Measurements from ENCODE around the gene PDIK1L. TPM values are rescaled to one million over a fixed set of nuclear protein-coding genes. Genes with fewer than 3 reads are reported as not detected.
A peak's percentile ranks its signal among the peaks of the same experiment; 100 is the strongest.

Gene PDIK1L
- total RNA-seq, 2 experiments from 2014 or later: 21.0 to 25.8 TPM

DNA sequence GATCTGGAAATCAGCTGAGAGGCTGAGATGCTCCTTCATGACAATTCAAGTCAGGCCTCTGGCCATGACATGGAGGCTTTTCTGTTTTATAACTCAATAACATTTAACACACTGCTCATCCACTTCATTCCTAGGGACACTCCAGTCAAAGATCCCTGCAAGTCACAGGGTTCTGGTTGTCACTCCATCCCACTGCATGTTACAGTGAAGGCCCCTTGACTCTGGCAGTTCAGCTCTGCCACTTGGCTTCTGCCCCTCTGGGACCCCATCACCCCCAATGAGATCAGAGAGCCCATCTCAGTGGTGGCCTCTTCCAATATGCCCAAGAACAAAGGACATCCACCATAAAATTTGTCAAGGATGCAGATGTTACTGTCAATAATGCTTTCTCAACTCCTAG is 37.3 kb downstream of the PDIK1L start:
- H3K27me3 Mint-ChIP-seq: peaks cover 31% of the 10 kb centered on the region
- no peak overlapping the region for H3K4me3 Mint-ChIP-seq
- no peak overlapping the region for H3K27ac Mint-ChIP-seq
- ChIA-PET CTCF (interaction anchor here (0.6 to 0.7 kb wide), 2 partner anchors 40 to 46 kb away, joined by 3 read pairs; no protein-coding TSS in a partner anchor), POLR2A (no interaction called here)
- no peaks in the 10 kb centered on the region for H3K36me3 Mint-ChIP-seq (ENCODE audit: low read depth)
- DNase-seq: no peak
- H3K9me3 Mint-ChIP-seq: no peaks in the 10 kb centered on the region
- peaks cover 2% of the 10 kb centered on the region for H3K4me1 Mint-ChIP-seq

DNA sequence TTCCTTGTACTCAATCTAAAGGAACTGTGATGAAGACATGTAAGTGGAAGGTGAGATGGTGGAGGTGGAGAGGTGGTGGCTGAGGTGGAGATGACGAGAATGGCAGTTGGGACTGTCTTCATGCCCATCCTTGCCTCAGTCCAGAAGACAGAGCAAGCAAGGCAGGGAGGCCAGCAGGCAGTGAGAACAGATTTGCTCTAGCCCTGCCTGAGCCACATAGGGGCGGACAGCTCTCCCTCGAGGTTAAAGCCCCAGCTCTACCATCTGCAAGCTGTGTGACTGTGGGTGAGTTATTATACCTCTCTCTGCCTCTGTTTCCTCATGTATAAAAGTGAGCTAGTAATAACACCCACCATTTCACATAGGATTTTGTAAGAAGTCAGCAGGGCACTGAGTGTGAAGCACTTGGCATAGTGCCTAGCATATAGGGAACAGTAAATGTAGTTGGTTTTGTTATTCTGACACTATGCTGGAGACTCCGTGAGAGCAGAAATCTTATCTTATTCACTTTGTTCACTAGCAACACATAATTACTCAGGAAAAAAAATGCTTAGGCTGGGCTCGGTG is 42.4 kb downstream of the PDIK1L start:
- CTCF ChIA-PET: interaction anchor here (4.0 kb wide), 1 partner anchor 10 kb away, joined by 21 read pairs; no protein-coding TSS in a partner anchor
- H3K27me3 Mint-ChIP-seq: peaks cover 52% of the 10 kb centered on the region

DNA sequence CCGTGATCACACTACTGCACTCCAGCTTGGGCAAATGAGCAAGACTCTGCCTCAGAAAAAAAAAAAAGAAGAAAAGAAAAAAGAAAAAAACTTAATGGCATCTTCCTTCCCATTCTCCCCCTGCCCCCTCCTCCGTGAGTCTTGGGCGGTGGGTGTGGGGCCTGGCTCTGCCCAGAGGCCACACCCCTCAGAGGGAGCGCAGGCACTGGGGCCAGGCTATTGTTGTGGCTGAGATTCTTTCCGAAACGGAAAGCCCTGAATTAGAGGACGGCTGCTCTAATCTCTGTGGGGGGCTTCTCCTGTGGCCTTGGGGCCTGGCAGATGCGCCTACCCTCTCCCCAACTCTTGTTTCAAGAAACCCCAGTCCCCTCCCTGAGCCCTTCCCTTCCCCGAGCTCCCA is 43.1 kb downstream of the PDIK1L start:
- DNase-seq: no peak
- POLR2A ChIA-PET: interaction anchor here (0.6 kb wide), 1 partner anchor 120 kb away, joined by 3 read pairs; no protein-coding TSS in a partner anchor
- Mint-ChIP-seq H3K27ac (no peak overlapping the region), H3K36me3 (ENCODE audit: low read depth) (no peaks in the 10 kb centered on the region), H3K27me3 (peaks cover 55% of the 10 kb centered on the region), H3K4me1 (peaks cover 3% of the 10 kb centered on the region), H3K9me3 (no peaks in the 10 kb centered on the region), H3K4me3 (no peak overlapping the region)
- CTCF ChIA-PET: interaction anchor here (0.6 to 4.0 kb wide), 6 partner anchors 10 to 262 kb away, joined by 3 to 21 read pairs (median 4); partner anchors contain the start of gene ZNF593

More for the DNA sequence above, 42.4 kb downstream of the PDIK1L start:
- Mint-ChIP-seq H3K27ac (no peak overlapping the region), H3K36me3 (ENCODE audit: low read depth) (no peaks in the 10 kb centered on the region), H3K4me1 (peaks cover 3% of the 10 kb centered on the region), H3K9me3 (no peaks in the 10 kb centered on the region), H3K4me3 (no peak overlapping the region)
- POLR2A ChIA-PET: no interaction called here
- no peak for DNase-seq

DNA sequence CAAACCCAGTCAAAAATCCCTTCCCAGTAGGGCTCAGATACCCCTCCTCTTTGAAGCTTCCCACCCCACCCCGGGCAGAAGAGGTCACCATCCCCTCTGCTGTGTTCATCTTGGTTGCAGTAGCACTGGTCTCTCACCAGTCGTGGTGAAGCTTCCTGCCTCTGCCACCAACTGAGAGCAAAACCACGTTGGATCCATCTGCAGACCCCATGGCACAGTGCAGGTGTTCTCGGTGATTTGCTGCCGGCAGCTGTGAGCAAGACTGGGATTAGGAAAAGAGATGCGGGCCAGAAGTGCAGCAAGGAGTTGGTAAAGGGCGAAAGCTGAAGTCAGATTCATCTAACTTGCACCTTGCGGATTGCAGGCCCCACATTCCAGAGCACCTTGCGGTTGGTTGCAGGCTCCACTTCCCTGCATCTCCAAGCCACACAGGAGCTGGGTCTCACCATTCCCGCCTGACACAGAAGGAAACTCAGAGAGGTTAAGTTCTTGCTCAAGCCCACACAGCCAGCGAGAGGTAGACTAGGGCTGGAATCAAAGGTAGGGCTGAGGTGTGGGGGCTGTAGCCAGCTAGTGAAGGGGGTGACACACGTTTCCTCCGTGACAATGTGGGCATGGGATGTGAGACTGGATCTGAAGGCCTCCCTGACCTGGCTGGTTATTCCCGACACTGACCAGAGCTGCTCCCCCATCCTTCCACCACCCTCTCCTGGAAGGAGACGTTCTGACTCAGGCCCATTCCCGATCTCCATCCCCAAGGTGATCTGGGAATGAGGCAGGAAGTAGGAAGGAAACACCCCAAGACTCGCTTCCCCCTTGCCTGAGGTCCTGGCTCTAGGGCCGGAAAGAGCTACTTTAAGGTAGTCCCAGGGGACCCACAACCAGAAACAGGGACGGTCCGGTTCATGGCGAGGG is 44.0 kb downstream of the PDIK1L start:
- Mint-ChIP-seq H3K4me3 (no peak overlapping the region), H3K36me3 (ENCODE audit: low read depth) (no peaks in the 10 kb centered on the region), H3K4me1 (peaks cover 3% of the 10 kb centered on the region), H3K9me3 (no peaks in the 10 kb centered on the region), H3K27ac (no peak overlapping the region), H3K27me3 (peaks cover 51% of the 10 kb centered on the region)
- ChIA-PET CTCF (interaction anchor here (0.7 to 4.0 kb wide), 6 partner anchors 11 to 261 kb away, joined by 3 to 21 read pairs (median 5); partner anchors contain the start of genes SH3BGRL3 and ZNF593), POLR2A (interaction anchor here (0.6 kb wide), 1 partner anchor 119 kb away, joined by 3 read pairs; no protein-coding TSS in a partner anchor)
- no peak for DNase-seq

DNA sequence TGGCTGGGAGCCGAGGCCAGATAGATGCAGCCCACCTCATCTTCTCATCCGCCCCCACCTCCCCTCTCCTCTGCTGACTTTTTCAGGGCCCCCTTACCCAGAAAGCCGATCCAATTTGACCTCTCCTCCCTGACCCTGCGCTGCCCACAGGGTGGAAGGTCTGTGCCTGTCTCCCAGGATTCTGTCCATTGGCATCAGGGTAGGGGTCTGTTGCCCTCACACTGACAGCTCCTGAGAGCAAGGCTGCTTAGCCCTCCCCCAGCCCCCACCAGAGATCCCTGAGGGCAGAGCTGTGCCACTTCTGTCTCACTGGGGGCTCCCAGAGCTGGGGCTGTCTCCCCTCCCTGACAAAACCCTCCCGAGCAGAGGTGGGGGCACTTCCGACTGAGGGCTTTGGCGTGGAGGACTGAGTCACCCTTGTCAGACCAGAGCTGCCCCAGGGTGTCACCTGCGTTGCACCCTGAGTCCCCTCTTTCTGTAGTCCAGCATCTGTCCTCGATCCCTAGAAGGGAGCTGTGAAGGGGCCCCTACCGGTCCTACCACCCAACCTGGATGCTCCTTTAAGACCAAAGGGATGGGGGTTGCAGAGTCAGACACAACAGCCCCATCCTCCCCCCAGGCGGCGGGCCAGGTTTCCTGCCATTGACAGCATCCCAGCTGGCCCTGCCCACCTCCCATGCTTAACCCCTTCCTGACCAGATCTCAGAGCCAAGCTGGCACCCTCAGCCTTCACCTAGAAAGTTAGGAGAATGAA is 44.8 kb downstream of the PDIK1L start:
- no peak overlapping the region for H3K27ac Mint-ChIP-seq
- CTCF ChIA-PET: interaction anchor here (1.0 to 4.0 kb wide), 6 partner anchors 12 to 261 kb away, joined by 4 to 21 read pairs (median 6); partner anchors contain the start of genes C1orf232, SH3BGRL3 and ZNF593
- H3K4me1 Mint-ChIP-seq: peaks cover 3% of the 10 kb centered on the region
- POLR2A ChIA-PET: interaction anchor here (0.6 kb wide), 1 partner anchor 87 kb away, joined by 5 read pairs; no protein-coding TSS in a partner anchor
- no peak for DNase-seq
- no peak overlapping the region for H3K4me3 Mint-ChIP-seq
- H3K27me3 Mint-ChIP-seq: peaks cover 54% of the 10 kb centered on the region
- H3K36me3 Mint-ChIP-seq (ENCODE audit: low read depth): no peaks in the 10 kb centered on the region
- no peaks in the 10 kb centered on the region for H3K9me3 Mint-ChIP-seq

DNA sequence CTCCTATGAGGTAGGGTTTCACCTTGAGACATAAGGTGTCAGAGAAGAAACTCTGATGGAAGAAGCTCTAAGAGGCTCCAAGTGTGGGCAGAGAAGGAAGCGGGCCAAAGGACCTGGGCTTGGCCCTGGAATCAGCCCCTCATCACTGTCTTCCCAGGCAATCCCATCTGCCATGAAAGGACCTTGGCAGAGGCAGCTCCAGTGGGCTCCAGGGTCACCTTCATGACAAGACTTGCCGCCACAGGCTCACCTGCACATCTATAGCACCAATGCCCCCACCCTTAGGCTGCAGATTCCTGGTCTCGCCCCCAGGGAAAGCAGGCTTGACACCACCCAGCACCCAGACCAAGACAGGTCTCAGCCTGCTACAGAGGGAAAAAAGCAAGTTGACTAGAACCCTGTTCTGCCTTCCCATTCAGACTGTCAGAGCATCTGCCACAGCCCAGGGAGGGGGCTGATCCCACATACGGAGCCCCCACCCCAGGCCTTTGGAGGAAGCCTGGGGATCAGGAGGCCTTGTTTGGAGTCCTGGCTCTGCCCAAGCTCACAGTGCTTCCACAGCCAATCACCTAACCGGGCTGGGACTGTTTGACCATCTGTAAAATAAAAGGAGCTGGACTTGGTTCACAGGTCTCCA is 46.8 kb downstream of the PDIK1L start:
- Mint-ChIP-seq H3K4me3 (no peak overlapping the region), H3K9me3 (no peaks in the 10 kb centered on the region), H3K27ac (no peak overlapping the region), H3K27me3 (peaks cover 59% of the 10 kb centered on the region), H3K4me1 (peaks cover 7% of the 10 kb centered on the region), H3K36me3 (ENCODE audit: low read depth) (no peaks in the 10 kb centered on the region)
- ChIA-PET CTCF (interaction anchor here (1.0 to 3.3 kb wide), 3 partner anchors 11 to 117 kb away, joined by 3 to 11 read pairs (median 3); partner anchors contain the start of genes C1orf232 and ZNF593), POLR2A (no interaction called here)
- DNase-seq: no peak

DNA sequence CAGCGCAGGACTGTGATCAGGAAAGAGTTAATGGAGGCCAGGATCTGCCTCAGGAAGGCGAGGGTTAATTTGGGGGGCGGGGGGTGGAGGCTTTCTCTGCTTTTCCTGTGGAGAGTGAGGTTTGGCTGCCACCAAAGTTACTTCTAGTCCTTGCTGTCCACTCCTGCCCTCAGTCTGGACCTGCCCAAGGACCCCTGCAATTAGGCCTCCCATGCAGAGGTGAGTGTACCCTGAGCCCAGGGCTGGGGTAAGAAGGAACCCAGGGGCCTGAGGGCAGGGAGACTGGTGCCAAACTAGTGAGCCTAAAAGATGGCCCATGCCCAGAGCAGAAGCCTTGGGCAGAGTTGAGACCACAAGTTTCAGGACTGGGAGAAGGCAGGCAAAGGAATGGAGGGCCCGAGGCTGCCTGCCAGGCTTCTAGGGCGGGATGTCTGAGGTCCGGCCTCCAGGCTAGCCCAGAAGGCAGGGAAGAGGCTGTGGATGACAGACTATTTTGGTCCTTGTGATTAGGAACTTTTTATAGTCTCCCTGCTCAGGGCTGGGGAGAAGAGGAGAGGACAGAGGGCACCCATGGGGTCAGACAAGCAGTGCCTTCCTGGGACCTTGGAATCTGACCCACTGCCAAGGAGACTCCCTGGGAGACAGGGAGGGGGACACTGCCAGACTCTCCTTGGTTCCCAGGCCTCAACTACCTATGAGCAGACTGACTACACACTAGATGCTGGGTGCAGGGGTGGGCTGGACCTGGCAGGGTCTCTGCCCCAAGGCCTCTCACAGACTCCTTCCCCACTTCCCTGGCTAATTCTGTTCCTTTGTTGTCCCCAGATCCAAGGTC is 47.5 kb downstream of the PDIK1L start, which contains the start of gene FAM110D:
Gene FAM110D, plus strand, starts transcription at position 172 of the 835 bp plus-strand sequence. CDS start 2,213 bp downstream, outside the sequence.
- Mint-ChIP-seq H3K27ac (no peak within 1 kb of the TSS), H3K4me1 (peaks cover 12% of the 10 kb centered on the region), H3K4me3 (no peak within 1 kb of the TSS), H3K36me3 (ENCODE audit: low read depth) (no peaks in the 10 kb centered on the region), H3K9me3 (no peaks in the 10 kb centered on the region), H3K27me3 (peaks cover 58% of the 10 kb centered on the region)
- ChIA-PET CTCF (interaction anchor here (0.8 to 3.3 kb wide), 2 partner anchors 11 to 673 kb away, joined by 3 to 11 read pairs; partner anchors contain the start of genes C1orf232 and ZNF593), POLR2A (no interaction called here)
- no peak for DNase-seq

DNA sequence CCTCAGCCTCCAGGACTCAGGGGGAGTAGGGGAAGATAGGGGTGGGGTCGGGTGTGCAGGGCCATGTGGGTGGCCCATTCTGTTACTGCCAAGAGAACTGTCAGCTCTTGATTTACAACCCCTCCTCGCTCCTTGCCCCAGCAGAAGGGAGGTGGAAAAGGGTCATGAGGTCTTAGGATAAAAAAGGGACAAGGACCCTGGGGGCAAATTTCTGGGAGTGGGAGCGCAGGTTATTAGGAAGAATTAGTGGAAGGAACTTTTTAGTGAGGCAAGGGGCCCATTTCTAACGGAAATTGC is 48.1 kb downstream of the PDIK1L start:
- DNase-seq: no peak
- Mint-ChIP-seq H3K4me3 (no peak overlapping the region), H3K27me3 (peaks cover 58% of the 10 kb centered on the region), H3K4me1 (peaks cover 15% of the 10 kb centered on the region), H3K9me3 (no peaks in the 10 kb centered on the region), H3K36me3 (ENCODE audit: low read depth) (no peaks in the 10 kb centered on the region), H3K27ac (no peak overlapping the region)
- ChIA-PET CTCF (interaction anchor here (0.8 to 3.3 kb wide), 3 partner anchors 10 to 672 kb away, joined by 3 to 11 read pairs (median 4); partner anchors contain the start of genes C1orf232, CEP85 and ZNF593), POLR2A (no interaction called here)

DNA sequence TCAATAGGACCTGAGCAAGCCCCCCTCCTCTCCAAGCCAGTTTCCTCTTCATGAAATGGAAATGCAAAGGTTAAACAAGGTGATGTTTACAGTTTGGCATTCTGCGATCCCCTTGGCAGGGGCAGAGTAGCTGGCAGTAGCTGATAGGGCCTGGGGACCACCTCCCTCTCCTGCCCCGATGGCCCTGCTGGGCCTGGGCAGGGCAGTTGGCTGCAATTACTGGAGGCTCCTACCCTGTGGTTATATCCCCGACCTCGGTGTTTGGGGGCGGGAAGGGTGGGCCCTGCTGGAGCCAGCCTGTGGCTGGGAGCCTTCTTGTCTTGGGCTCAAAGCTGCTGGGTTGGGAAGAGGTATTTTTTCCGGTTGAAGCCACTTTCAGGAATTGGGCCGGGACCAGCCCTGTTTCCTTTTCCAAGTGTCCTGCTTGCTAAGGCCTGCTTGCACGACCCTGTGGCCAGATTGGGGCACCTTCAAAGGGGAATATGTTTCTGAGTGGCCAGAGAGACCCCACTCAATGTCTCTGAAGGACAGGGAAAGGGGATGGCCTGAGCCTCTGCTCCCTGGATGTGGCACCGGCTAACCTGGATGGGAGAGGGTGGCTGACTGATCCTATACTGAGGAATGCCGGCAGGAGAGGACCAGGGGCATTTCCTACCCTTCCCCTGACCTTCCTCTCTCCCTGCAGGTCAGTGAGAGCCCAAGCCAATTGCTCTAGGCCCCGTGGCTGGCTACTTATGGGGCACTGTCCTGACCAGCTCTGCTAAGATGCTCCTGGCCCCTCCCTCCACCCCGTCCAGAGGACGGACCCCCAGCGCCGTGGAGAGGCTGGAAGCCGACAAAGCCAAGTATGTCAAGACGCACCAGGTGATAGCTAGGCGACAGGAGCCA is 49.1 kb downstream of the PDIK1L start:
- ChIA-PET CTCF (interaction anchor here (0.7 to 1.5 kb wide), 5 partner anchors 9 to 130 kb away, joined by 3 to 5 read pairs (median 4); partner anchors contain the start of genes CEP85 and ZNF593), POLR2A (no interaction called here)
- DNase-seq: no peak
- H3K4me1 Mint-ChIP-seq: peaks cover 25% of the 10 kb centered on the region
- H3K36me3 Mint-ChIP-seq (ENCODE audit: low read depth): no peaks in the 10 kb centered on the region
- H3K4me3 Mint-ChIP-seq: no peak overlapping the region
- peaks cover 51% of the 10 kb centered on the region for H3K27me3 Mint-ChIP-seq
- H3K27ac Mint-ChIP-seq: no peak overlapping the region
- no peaks in the 10 kb centered on the region for H3K9me3 Mint-ChIP-seq

DNA sequence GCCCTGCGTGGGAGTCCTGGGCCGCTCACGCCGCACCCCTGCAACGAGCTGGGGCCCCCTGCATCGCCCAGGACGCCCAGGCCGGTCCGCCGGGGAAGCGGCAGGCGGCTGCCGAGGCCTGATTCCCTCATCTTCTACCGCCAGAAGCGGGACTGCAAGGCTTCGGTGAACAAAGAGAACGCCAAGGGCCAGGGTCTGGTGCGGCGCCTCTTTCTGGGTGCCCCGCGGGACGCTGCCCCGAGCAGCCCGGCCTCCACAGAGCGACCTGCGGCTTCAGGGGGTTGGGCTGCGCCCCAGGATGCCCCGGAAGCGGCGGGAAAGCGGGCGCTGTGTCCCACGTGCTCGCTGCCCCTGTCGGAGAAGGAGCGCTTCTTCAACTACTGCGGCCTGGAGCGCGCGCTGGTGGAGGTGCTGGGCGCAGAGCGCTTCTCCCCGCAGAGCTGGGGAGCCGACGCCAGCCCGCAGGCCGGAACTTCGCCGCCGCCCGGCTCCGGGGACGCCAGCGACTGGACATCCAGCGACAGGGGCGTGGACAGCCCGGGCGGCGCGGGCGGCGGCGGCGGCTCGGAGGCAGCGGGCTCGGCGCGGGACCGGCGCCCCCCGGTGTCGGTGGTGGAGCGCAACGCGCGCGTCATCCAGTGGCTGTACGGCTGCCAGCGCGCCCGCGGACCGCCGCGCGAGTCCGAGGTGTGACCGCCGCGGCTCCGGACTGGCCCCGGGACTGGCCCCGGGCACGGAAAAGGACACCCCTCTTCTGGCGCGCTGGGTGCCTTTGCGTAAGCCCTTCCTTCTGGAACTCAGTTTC is 50.0 kb downstream of the PDIK1L start:
- peak; percentile 47 for DNase-seq
- H3K4me3 Mint-ChIP-seq: peak overlapping the region; percentile 50
- no peaks in the 10 kb centered on the region for H3K36me3 Mint-ChIP-seq (ENCODE audit: low read depth)
- no peak overlapping the region for H3K27ac Mint-ChIP-seq
- ChIA-PET POLR2A (no interaction called here), CTCF (interaction anchor here (0.7 to 1.2 kb wide), 5 partner anchors 9 to 131 kb away, joined by 3 to 5 read pairs (median 3); partner anchors contain the start of gene ZNF593)
- H3K27me3 Mint-ChIP-seq: peaks cover 47% of the 10 kb centered on the region
- H3K4me1 Mint-ChIP-seq: peaks cover 26% of the 10 kb centered on the region
- H3K9me3 Mint-ChIP-seq: no peaks in the 10 kb centered on the region

Measured in activated CD4-positive, alpha-beta T cell treated with anti-CD3 and anti-CD28 coated beads, Interleukin-2, amount 10 ng/mL, durations not matched to agents 7 days and 5 days (primary cell).